Neutrophil (primary cell): Measurements from ENCODE around the gene PHB1.
"Not testable (repeated sequence)": the region's sequence is repeated elsewhere in the genome, so short reads cannot be mapped to it uniquely, and the experiment has no call there.

Source experiments
- H3K27ac ChIP-seq: fragments of 200-600 bp; sonication (generic); 2 replicates; pipeline ENCODE4 v1.5.1; 2016; ENCODE audit warnings: mild to moderate bottlenecking, moderate library complexity
- H3K27me3 ChIP-seq: fragments of 200-600 bp; sonication (generic); 2 replicates; pipeline ENCODE4 v1.6.0; 2016; ENCODE audit warnings: mild to moderate bottlenecking
- H3K36me3 ChIP-seq: fragments of 200-600 bp; sonication (generic); 2 replicates; pipeline ENCODE4 v1.5.1; 2017
- H3K4me1 ChIP-seq, 2 experiments: fragments of 200-600 bp in 1 of 2; sonication (generic) in 1 of 2; 1 replicate in 1 of 2; 2 replicates in 1 of 2; pipeline versions ENCODE4 v1.5.1 to v1.6.1; 2013 to 2016; ENCODE audit warnings: low read depth in 1 of 2, low read length in 1 of 2, mild to moderate bottlenecking in 1 of 2, moderate library complexity in 1 of 2; ENCODE audit not compliant: control insufficient read depth in 1 of 2, insufficient read depth in 1 of 2
- H3K4me3 ChIP-seq, 2 experiments: fragments of 200-600 bp in 1 of 2; sonication (generic) in 1 of 2; 1 replicate in 1 of 2; 2 replicates in 1 of 2; pipeline ENCODE4 v1.5.1; 2013 to 2016; ENCODE audit warnings: low read depth in 1 of 2, low read length in 1 of 2, mild to moderate bottlenecking in 1 of 2, moderate library complexity in 1 of 2
- H3K9me3 ChIP-seq: fragments of 200-600 bp; sonication (generic); 2 replicates; pipeline ENCODE4 v1.5.1; 2016
- CTCF ChIP-seq: fragments of 200-600 bp; sonication (generic); IDR thresholded peaks from 2 replicates; pipeline ENCODE4 v1.5.1; 2016; ENCODE audit warnings: antibody characterized with exemption

PHB1 gene

GRCh38 chr17:49422714-49423113, 8.0 kb upstream of the PHB1 start:
- TF ChIP-seq CTCF, result no peak
- Histone ChIP-seq H3K27ac (no peak overlapping the region), H3K27me3 (peaks cover 33% of the 10 kb centered on the region), H3K4me3 (no peak overlapping the region), H3K9me3 (no peaks in the 10 kb centered on the region), H3K36me3 (no peaks in the 10 kb centered on the region), H3K4me1 (no peaks in the 10 kb centered on the region)

DNA sequence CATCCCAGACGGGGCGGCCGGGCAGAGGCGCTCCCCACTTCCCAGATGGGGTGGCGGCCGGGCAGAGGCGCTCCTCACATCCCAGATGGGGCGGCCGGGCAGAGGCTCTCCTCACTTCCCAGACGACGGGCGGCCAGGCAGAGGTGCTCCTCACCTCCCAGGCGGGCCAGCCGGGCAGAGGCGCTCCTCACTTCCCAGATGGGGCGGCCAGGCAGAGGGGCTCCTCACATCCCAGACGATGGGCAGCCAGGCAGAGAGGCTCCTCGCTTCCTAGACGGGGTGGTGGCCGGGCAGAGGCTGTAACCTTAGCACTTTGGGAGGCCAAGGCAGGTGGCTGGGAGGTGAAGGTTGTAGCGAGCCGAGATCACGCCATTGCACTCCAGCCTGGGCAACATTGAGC, 5.1 kb upstream of the PHB1 start:
- not testable (repeated sequence) for H3K9me3 ChIP-seq, H3K4me3 ChIP-seq, H3K36me3 ChIP-seq, H3K4me1 ChIP-seq, H3K27ac ChIP-seq
- peaks cover 23% of the 10 kb centered on the region for H3K27me3 ChIP-seq

DNA sequence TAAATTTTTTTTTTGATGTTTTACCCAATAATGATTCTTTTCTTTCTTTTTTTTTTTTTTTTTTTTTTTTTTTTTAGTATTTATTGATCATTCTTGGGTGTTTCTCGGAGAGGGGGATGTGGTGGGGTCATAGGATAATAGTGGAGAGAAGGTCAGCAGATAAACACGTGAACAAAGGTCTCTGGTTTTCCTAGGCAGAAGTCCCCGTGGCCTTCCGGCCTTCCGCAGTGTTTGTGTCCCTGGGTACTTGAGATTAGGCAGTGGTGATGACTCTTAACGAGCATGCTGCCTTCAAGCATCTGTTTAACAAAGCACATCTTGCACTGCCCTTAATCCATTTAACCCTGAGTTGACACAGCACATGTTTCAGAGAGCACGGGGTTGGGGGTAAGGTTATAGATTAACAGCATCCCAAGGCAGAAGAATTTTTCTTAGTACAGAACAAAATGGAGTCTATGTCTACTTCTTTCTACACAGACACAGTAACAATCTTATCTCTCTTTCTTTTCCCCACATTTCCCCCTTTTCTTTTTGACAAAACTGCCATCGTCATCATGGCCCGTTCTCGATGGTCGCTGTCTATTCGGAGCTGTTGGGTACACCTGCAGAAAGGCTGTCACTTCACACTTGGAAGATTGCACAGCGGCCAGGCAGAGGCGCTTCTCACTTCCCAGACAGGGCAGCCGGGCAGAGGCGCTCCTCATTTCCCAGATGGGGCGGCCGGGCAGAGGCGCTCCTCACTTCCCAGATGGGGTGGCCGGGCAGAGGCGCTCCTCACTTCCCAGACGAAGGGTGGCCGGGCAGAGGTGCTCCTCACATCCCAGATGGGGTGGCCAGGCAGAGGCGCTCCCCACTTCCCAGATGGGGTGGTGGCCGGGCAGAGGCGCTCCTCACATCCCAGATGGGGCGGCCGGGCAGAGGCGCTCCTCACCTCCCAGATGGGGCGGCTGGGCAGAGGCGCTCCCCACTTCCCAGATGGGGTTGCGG, 4.4 kb upstream of the PHB1 start:
- Histone ChIP-seq H3K4me1 (peaks cover 11 to 13% of the 10 kb centered on the region in 2 experiments), H3K27me3 (peaks cover 17% of the 10 kb centered on the region)
- H3K27ac ChIP-seq, H3K36me3 ChIP-seq, H3K4me3 ChIP-seq, H3K9me3 ChIP-seq: not testable (repeated sequence)

- TF ChIP-seq CTCF, result no peak
- H3K4me1 ChIP-seq, result peaks cover 16 to 18% of the 10 kb centered on the region in 2 experiments
- H3K27me3 ChIP-seq, result peaks cover 17% of the 10 kb centered on the region
- H3K4me3 ChIP-seq, result peak overlapping the region; percentile 64 to 69
- H3K27ac ChIP-seq, result no peak overlapping the region
- H3K36me3 ChIP-seq, result peaks cover 7% of the 10 kb centered on the region
- H3K9me3 ChIP-seq, result no peaks in the 10 kb centered on the region
Observed at GRCh38 chr17:49414271-49414621, 436 bp downstream of the PHB1 start.

- Histone ChIP-seq H3K27me3 (no peaks in the 10 kb centered on the region), H3K4me3 (peak overlapping the region in 1 of 2 experiments; percentile 32), H3K27ac (peak overlapping the region; percentile 76), H3K4me1 (peaks cover 16 to 29% of the 10 kb centered on the region in 2 experiments), H3K9me3 (no peaks in the 10 kb centered on the region), H3K36me3 (peaks cover 39% of the 10 kb centered on the region)
- TF ChIP-seq CTCF, result no peak
Observed at GRCh38 chr17:49409066-49409465, 5.6 kb downstream of the PHB1 start.

DNA sequence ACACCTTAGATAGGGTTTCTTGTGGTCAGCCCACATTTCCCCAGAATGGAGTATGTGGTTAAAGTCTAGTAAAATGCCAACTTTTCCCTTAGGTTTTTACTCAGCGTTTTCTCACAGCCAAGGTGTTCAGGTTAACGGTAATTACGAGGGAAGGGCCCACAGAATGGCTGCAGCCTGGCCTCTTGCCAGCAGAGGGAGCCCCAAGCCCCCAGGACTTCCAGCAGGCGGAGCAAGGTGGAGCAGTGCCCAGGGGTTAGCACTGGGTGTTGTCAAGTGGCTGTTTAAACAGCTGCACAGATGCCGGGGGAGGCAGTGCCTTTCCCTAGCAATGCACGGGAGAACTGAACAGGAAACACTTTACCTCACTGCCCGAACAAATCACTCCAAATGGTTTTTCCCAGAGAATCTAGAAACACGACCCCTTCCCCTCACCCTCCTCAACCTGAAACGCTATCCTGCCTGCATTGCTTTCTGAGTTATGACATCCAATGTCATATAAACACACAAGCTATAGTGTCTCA, 6.6 kb downstream of the PHB1 start:
- H3K36me3 ChIP-seq, result peaks cover 41% of the 10 kb centered on the region

More for the DNA sequence above, 6.6 kb downstream of the PHB1 start:
- H3K27ac ChIP-seq, result peak overlapping the region; percentile 76
- H3K4me1 ChIP-seq, result peaks cover 22 to 37% of the 10 kb centered on the region in 2 experiments
- TF ChIP-seq CTCF, result peak; percentile 95
- H3K9me3 ChIP-seq, result no peaks in the 10 kb centered on the region
- H3K27me3 ChIP-seq, result no peaks in the 10 kb centered on the region
- peak overlapping the region in 1 of 2 experiments; percentile 32 for H3K4me3 ChIP-seq
